Measurements from ENCODE around the gene DTNB.

DNA sequence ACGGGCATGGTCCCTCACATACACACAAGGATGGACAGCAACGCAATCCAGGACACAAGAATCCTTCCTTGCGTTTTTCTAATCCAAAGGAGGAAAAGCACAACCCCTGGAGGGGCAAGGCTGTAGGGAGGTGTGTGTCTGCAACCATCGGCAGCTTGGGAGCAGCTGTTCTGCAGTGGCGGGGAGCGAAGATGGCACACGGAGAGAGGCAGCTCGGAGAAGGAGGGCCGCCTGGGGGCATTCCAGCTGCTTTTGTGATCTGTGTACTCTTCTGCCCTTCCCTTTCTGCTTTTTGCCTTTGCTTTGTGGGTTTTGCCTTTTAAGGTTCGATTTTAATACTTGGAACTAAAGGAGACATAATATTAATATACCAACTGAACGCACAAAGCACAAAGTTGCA is 194.6 kb downstream of the DTNB start:
- TF ChIP-seq, protein P1, sequence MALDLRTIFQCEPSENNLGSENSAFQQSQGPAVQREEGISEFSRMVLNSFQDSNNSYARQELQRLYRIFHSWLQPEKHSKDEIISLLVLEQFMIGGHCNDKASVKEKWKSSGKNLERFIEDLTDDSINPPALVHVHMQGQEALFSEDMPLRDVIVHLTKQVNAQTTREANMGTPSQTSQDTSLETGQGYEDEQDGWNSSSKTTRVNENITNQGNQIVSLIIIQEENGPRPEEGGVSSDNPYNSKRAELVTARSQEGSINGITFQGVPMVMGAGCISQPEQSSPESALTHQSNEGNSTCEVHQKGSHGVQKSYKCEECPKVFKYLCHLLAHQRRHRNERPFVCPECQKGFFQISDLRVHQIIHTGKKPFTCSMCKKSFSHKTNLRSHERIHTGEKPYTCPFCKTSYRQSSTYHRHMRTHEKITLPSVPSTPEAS (tag by site-specific recombination; IDR thresholded peaks at IDR 0.05): no peak
- no peak for TF ChIP-seq ZNF654 (tag by site-specific recombination; IDR thresholded peaks at IDR 0.05; ENCODE audit: low read depth)
- TF ChIP-seq TCF7L2 (IDR thresholded peaks at IDR 0.05; ENCODE audit: borderline replicate concordance, low read depth, low read length): no peak
- no peak for TF ChIP-seq ZNF350 (tag by site-specific recombination; IDR thresholded peaks at IDR 0.05)
- TF ChIP-seq ZNF10 (tag by site-specific recombination; IDR thresholded peaks at IDR 0.05): no peak
- no peak for TF ChIP-seq ZNF768 (tag by site-specific recombination; IDR thresholded peaks at IDR 0.05)
- TF ChIP-seq, protein P2, sequence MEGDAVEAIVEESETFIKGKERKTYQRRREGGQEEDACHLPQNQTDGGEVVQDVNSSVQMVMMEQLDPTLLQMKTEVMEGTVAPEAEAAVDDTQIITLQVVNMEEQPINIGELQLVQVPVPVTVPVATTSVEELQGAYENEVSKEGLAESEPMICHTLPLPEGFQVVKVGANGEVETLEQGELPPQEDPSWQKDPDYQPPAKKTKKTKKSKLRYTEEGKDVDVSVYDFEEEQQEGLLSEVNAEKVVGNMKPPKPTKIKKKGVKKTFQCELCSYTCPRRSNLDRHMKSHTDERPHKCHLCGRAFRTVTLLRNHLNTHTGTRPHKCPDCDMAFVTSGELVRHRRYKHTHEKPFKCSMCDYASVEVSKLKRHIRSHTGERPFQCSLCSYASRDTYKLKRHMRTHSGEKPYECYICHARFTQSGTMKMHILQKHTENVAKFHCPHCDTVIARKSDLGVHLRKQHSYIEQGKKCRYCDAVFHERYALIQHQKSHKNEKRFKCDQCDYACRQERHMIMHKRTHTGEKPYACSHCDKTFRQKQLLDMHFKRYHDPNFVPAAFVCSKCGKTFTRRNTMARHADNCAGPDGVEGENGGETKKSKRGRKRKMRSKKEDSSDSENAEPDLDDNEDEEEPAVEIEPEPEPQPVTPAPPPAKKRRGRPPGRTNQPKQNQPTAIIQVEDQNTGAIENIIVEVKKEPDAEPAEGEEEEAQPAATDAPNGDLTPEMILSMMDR (tag by site-specific recombination; IDR thresholded peaks at IDR 0.05): no peak
